ENCODE results near the gene ZMYND8.

Gene ZMYND8

GRCh38 chr20:47297746-47298145 is 58.8 kb downstream of the ZMYND8 start:
- no peak overlapping the region for H3K27ac ChIP-seq
- TF ChIP-seq ZFX (IDR thresholded peaks at IDR 0.05) (no peak), CTCF (conservative IDR thresholded peaks at IDR 0.05) (no peak)

- no peak overlapping the region for H3K27ac ChIP-seq
These were observed 59.5 kb downstream of the ZMYND8 start for GRCh38 chr20:47296950-47297349.

GRCh38 chr20:47295921-47296426 is 60.5 kb downstream of the ZMYND8 start:
- no peak overlapping the region for H3K27ac ChIP-seq
- no peak for TF ChIP-seq ZFX (IDR thresholded peaks at IDR 0.05)

More at GRCh38 chr20:47296950-47297349, 59.5 kb downstream of the ZMYND8 start:
- no peak for TF ChIP-seq ZFX (IDR thresholded peaks at IDR 0.05)
- no peak for TF ChIP-seq CTCF (conservative IDR thresholded peaks at IDR 0.05)

- no peak for TF ChIP-seq ZFX (IDR thresholded peaks at IDR 0.05)
- no peak for TF ChIP-seq CTCF (conservative IDR thresholded peaks at IDR 0.05)
- no peak overlapping the region for H3K27ac ChIP-seq
These were observed 61.2 kb downstream of the ZMYND8 start for GRCh38 chr20:47295129-47295813.

GRCh38 chr20:47293631-47294030 is 62.9 kb downstream of the ZMYND8 start:
- H3K27ac ChIP-seq: no peak overlapping the region
- TF ChIP-seq CTCF (conservative IDR thresholded peaks at IDR 0.05): no peak
- no peak for TF ChIP-seq ZFX (IDR thresholded peaks at IDR 0.05)

- no peak overlapping the region for H3K27ac ChIP-seq
- TF ChIP-seq ZFX (IDR thresholded peaks at IDR 0.05): no peak
These were observed 63.9 kb downstream of the ZMYND8 start for GRCh38 chr20:47292581-47292980.

GRCh38 chr20:47290666-47291430 is 65.7 kb downstream of the ZMYND8 start:
- TF ChIP-seq ZFX (IDR thresholded peaks at IDR 0.05) (no peak), CTCF (conservative IDR thresholded peaks at IDR 0.05) (no peak)
- no peak overlapping the region for H3K27ac ChIP-seq

GRCh38 chr20:47290008-47290407 is 66.5 kb downstream of the ZMYND8 start:
- TF ChIP-seq CTCF (conservative IDR thresholded peaks at IDR 0.05): no peak
- no peak for TF ChIP-seq ZFX (IDR thresholded peaks at IDR 0.05)
- H3K27ac ChIP-seq: no peak overlapping the region
